ENCODE results near the gene FOXB1.

FOXB1 gene

DNA sequence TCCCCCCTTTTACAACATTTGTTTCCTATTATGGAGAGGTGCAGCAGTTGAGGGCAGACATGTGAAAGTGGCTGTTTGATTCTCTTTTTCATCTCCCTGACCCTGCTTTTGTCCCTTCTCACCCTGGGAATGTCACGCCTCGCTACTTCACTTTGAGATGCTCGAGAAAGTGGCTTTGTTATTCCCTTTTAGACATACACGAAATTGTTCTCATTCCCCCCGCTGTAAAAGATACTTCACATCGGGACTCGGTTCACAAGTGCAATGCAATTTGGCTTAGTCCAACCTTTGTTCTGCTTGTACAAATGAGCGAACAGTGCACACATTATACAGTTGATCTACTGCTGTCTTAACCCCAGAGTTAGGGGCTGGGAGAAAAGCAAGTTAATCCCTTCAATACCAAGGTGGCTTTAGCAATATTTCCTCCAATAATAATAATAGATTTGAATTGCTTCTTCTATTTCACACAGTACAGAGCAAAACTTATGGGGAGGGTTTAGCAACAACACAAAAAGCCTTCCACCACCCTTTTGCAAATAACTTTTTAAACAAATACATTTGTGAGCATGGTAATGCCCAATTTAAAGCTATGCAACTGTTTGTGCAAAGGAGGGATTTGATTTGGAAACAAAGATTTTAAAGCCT, 5.7 kb upstream of the FOXB1 start:
- in situ Hi-C loops (cut with HindIII; ENCODE audit: low sequenced_read_pairs) = no loop called here

- in situ Hi-C loops (cut with HindIII; ENCODE audit: low sequenced_read_pairs) = no loop called here
Measured at GRCh38 chr15:59998950-59999611, 5.0 kb upstream of the FOXB1 start.

DNA sequence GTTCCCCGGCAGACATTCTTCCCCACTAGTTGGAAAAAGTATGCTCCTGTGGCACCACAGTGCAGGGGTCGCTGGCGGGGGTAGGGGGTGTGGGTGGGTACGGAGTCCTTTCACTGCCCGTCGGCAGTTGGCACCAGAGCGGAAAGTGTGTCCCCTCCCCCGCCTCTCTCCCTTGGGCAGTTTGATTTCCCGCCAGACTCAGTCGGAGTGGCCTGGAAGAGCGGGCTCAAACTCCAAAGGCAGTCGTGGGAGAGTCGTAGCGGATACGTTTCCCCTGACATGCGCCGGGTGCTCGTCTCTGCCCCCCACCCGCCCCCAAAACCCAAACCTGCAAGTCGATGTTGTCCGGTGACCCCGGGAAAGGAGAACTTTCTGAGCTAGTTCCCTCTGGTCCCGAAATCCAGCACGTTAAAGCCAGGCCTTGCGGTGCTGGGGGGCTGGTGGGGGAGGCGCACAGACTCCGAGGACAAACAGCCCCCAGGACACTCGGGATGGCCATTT, 4.4 kb upstream of the FOXB1 start:
- in situ Hi-C loops (cut with HindIII; ENCODE audit: low sequenced_read_pairs) = no loop called here

GRCh38 chr15:60000113-60000823, 3.8 kb upstream of the FOXB1 start:
- in situ Hi-C loops (cut with HindIII; ENCODE audit: low sequenced_read_pairs) = no loop called here

DNA sequence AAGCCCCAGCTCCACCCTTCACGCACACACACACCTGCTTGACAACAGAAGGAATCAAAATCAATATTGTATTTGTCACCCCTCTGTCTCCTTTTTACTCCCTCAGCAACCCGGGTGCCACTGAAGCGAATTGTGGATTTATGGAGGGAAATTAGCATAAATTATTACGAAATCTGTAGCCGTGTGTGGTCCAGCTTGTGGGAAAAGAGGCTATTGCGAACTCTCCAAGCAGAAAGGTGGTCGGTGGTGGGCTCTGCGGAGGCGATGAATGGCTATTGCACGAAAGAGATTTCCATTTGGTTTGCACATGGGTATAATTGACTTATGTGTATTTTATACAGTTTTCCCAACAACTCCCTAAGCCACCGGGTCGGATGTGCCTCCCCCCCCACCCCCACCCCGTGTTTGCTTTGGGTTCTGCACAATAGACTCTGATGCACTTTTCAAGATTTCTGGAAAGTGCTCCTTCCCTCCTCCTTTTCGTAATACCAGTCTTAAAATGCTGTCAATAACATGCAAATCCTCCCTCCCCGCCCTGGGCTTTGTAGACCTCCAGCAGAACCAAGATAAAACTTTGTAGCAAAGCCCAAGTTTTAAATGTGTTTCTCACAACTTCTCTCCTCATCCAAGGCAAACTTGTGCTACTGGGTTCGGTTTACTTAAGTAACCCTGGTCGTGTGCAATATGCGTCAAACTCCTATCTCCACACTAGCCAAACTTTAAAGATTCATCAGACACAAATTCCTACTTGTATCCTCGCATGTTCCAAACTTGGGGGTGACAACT, 3.1 kb upstream of the FOXB1 start:
- in situ Hi-C loops (cut with HindIII; ENCODE audit: low sequenced_read_pairs) = no loop called here

- in situ Hi-C loops (cut with HindIII; ENCODE audit: low sequenced_read_pairs) = no loop called here
Measured at GRCh38 chr15:60001610-60002527, 2.2 kb upstream of the FOXB1 start.

DNA sequence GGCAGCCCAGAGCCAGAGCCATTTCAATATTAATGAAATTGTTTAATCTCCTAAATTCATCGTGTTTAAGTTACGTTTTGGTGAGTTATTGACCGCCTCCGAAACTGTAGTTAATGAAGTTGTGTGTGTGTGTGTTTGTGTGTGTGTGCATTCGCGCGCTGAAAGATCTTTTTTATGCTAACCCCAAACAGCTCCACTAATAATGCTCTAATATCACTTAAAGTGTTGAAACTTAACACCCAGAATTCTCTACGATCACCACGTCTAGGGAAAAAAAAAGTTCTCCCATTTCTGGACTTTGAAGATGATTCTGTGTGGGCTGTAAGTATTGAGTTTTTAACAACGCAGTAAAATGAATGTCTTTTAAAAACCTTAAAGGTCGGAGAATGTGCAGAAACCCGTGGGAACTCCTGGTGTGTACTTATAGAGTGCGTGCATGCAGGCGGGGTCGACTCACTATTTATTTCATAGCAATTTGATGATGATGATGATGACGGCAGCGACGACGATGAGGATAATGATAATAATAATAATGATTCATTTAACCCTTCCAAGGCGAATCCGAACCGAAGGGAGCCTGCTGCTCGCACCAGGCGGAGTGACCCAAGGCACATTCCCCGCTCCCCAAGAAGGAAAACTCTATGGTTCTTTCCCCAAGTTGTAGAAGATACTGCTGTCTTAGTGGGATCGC, 1.4 kb upstream of the FOXB1 start:
- in situ Hi-C loops (cut with HindIII; ENCODE audit: low sequenced_read_pairs) = no loop called here

DNA sequence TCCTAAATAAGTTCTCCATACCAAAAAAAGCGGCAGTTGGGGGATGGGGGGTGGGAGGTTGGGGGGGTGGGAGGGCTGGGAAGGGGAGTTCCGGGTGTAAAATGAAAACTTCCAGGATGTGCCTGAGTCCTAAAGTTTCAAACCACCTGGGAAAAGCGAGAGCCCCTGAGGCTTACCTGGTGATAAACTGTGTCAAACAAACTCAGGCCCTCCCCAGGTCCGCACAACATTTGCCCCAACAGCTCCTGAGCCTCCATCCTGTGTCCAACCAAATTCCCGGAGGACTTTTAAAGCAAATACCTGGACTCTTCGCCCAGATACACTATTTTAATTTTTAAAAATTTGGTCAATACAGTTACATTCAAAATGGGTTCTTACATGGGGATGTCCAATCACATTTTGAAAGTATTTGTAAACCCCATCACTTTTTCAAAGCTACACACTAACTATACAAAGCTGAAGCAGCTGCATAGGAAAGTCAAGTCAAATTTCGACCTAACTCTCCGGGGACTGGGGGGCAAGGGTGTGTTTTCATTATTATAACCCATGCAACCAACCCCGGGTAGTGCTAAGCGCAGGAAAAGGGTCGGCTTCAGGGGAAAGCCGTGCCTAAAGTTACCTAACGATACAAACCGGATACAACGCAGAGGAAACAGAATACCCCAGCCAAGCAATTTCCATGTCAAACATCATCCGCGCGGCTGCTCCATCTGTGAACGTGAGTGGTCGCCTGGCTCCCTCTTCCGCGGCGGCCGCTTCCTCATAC, 685 bp upstream of the FOXB1 start:
- in situ Hi-C loops (cut with HindIII; ENCODE audit: low sequenced_read_pairs) = no loop called here

DNA sequence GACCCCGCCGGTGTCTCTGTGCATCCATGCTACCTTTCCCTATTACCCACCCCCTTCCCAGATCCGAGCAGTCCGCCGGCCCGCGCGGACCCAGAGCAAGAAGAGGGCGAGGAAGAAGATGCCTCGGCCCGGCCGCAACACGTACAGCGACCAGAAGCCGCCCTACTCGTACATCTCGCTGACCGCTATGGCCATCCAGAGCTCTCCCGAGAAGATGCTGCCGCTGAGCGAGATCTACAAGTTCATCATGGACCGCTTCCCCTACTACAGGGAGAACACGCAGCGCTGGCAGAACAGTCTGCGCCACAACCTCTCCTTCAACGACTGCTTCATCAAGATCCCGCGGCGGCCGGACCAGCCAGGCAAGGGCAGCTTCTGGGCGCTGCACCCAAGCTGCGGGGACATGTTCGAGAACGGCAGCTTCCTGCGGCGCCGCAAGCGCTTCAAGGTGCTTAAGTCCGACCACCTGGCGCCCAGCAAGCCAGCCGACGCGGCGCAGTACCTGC, 788 bp downstream of the FOXB1 start:
- in situ Hi-C loops (cut with HindIII; ENCODE audit: low sequenced_read_pairs) = no loop called here

DNA sequence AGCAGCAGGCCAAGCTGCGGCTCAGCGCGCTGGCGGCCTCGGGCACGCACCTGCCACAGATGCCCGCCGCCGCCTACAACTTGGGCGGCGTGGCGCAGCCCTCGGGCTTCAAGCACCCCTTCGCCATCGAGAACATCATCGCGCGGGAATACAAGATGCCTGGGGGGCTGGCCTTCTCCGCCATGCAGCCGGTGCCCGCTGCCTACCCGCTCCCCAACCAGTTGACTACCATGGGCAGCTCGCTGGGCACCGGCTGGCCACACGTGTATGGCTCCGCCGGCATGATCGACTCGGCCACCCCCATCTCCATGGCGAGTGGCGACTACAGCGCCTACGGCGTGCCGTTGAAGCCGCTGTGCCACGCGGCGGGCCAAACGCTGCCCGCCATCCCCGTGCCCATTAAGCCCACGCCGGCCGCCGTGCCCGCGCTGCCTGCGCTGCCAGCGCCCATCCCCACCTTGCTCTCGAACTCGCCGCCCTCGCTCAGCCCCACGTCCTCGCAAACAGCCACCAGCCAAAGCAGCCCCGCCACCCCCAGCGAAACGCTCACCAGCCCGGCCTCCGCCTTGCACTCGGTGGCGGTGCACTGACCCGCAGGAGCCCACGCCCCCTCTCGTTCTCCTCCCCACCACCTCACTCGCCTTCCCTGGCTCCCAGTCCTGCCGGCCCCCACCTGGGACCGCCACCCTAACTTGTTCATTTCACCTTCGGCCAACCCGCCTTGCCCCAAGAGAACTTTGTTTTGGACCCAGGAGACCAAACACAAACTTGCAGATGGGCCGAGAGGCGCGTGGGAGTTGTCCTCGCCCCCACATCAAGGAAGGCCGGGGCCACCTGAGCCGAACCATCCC, 1.5 kb downstream of the FOXB1 start:
- in situ Hi-C loops (cut with HindIII; ENCODE audit: low sequenced_read_pairs) = no loop called here

GRCh38 chr15:60006203-60006862, 2.2 kb downstream of the FOXB1 start:
- in situ Hi-C loops (cut with HindIII; ENCODE audit: low sequenced_read_pairs) = no loop called here

DNA sequence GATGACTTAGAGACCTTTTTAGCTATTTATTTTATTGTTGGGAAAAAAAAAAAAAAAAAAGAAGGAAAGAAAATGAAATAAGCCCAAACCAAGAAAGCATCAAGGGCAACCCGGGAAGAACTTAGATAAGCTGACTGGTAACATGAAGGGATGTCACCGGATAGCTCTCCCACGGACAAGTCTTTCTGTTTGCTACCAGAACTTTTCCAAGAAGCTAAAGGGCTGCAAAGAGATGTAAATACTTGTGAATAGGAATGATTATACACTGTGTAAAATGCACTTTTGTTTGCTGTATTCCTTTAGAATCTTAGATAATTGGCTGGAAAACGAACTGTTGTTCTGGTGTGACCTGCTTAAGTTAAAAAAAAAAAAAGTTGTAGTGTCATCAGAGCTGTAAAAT, 2.8 kb downstream of the FOXB1 start:
- in situ Hi-C loops (cut with HindIII; ENCODE audit: low sequenced_read_pairs) = no loop called here

- in situ Hi-C loops (cut with HindIII; ENCODE audit: low sequenced_read_pairs) = no loop called here
Measured at GRCh38 chr15:60009124-60009960, 5.2 kb downstream of the FOXB1 start.

- in situ Hi-C loops (cut with HindIII; ENCODE audit: low sequenced_read_pairs) = no loop called here
Measured at GRCh38 chr15:60009980-60010732, 6.0 kb downstream of the FOXB1 start.

DNA sequence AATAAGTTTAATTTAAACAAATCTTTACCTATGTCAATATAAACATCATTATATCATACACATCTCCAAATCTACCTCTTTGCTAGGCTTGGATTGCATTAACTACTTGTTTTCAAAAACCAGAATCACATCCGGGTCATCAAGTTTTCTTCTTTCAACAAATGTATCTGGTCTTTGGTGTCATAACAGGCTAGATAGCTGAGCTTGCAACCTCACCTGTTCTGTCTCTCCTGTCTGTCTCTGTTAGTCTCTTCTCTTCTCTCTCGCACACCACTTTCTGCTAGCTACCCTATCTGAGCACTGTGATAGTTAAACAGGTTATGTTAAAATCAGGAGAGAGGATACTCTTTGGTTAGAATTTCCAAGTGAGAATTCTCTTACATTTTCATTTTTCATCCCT, 6.7 kb downstream of the FOXB1 start:
- in situ Hi-C loops (cut with HindIII; ENCODE audit: low sequenced_read_pairs) = no loop called here

DNA sequence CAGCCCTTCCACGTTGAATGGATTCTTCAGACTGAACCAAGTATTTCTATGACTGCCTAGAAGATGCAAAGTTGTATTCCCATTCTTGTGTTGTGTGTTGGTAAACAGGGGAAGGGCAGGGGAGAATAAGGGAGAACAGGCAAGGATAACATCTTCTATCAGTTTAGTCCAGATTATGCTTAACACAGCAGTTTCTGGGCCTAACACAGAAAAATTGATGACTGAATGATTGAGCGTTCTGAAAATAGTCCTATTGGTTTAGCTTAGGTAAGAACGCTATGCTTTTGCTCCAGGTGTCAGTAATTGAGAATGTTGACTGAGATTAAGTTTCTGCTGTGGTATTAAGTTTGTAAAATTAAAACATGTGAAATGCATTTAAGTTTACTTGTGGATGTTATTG, 8.6 kb downstream of the FOXB1 start:
- in situ Hi-C loops (cut with HindIII; ENCODE audit: low sequenced_read_pairs) = no loop called here

Measured in endothelial cell of hepatic sinusoid (primary cell).